Retina (tissue), 1 donor: ENCODE results near the gene CATSPERB.
"Not testable (repeated sequence)": the region's sequence is repeated elsewhere in the genome, so short reads cannot be mapped to it uniquely, and the experiment has no call there.

ENCODE experiments used
- DNase-seq: peaks from one replicate; pipeline ENCODE4 v3.0.0-alpha.2; 2016

CATSPERB gene

DNA sequence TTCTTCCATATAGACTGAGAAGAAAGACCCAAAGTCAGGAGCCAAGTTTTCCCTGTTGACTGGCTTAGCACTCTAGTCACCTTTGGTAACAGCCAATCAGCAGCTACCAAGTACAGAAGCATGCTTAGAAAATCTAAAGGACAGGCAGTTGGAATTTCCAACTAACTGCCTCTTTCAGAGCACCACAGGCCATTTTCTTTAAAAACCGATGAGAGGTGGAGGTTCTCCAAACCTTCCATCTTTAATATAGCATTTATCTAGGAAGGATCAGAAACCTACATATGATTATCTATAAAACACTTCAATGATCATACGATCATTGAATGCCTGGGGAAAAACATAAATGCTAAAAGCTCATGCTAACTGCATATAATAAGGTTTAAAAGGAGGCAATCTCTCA lies at the start of gene CATSPERB:
Gene CATSPERB (minus strand): TSS at position 101 of the 400 bp plus-strand sequence. CDS start 2,607 bp downstream, outside the sequence.
- DNase-seq: no peak

DNA sequence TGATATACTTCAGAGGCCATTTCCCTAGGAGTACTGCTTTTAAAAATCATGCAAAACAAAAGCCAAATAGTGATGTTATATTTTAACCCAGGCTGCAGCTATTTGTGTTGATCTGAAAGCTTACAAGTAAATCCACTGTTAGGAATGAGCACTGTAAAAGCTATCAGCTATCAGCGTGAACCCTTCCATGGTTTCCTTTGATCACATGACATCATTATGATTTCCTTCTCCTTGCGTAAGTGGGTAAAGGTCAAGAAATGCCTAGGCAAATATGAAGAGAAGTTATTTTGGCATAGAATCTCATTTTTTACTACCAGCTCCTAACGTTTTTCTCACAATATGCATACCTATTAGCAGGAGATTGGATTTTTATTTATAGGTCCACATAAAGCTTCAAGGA lies 48.6 kb upstream of the CATSPERB start:
- DNase-seq: no peak

DNA sequence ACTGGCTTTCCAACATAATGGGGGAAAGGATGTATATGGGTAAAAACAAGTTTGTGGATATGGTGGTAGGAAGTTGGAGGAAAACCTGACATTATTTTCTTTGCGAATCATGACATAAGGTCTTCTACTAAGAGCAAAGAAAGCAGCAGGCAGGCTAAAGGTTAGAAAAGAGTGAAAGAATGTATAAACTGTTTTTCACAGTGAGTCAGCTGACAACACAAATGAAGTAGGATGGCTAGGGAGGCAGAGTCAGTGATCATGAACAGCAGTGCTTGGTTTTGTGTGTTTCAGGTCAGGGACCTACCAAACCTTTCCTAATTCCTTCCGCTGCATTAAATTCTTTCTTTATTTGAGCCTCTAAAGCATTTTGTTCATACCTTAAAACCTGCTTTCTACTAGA lies 46.3 kb upstream of the CATSPERB start:
- DNase-seq: no peak

GRCh38 chr14:91774140-91775096 lies 42.5 kb upstream of the CATSPERB start:
- no peak for DNase-seq

DNA sequence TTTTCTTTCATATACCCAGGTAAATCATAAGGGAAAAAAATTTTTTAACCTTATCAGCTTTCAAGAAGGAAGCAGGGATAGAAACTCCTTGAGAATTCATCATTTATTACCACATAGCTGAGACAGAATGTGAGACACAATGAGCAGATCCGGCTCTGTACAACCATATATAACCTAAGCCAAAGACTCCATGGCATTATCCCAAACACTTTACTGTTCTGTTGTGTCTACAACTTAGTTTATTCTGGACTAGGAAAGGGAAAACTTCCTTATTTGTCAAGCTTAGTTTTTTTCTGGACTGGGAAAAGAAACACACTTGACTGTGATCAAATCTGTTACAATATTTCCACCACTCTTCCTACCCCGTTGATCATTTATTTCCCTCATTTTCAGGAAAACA lies 38.3 kb upstream of the CATSPERB start:
- no peak for DNase-seq

DNA sequence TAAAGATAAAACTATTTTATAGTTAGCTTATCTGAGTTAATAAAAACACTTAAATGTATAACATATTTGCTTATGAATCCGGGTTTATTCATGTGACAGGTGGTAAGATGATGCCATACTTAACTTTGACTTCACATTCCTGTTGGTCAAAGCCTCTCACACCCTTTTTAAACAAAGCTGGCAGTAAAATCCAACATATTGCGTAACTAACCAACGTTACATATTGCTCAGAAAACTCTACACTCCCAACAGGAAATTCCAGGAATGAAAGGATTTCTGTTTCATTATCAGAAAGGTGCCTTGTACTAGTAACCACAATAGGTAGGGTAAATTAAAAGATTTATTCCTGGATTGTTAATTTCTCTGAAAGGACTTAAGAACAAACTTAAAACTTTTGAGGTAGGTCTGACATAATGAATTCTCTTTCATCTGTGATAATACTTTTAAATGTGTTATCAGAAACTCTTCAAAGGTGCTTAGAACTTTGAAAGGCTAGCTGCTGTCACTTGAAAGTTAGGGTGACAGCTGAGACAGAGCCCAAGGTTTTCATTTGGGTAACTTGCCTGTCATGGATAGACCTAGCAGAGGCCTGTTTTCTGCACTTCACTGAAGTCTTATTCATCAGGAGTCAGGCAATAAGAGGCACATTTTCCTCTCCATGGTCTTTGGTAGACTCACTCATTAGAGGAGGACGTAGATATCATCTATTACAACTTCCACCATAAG lies 23.8 kb upstream of the CATSPERB start:
- no peak for DNase-seq

GRCh38 chr14:91754819-91755218 lies 22.9 kb upstream of the CATSPERB start:
- DNase-seq: no peak

GRCh38 chr14:91754185-91754584 lies 22.3 kb upstream of the CATSPERB start:
- no peak for DNase-seq

- DNase-seq: peak; percentile 9
Measured at GRCh38 chr14:91753501-91754128, 21.7 kb upstream of the CATSPERB start.

GRCh38 chr14:91752961-91753360 lies 21.1 kb upstream of the CATSPERB start:
- DNase-seq: peak; percentile 35

DNA sequence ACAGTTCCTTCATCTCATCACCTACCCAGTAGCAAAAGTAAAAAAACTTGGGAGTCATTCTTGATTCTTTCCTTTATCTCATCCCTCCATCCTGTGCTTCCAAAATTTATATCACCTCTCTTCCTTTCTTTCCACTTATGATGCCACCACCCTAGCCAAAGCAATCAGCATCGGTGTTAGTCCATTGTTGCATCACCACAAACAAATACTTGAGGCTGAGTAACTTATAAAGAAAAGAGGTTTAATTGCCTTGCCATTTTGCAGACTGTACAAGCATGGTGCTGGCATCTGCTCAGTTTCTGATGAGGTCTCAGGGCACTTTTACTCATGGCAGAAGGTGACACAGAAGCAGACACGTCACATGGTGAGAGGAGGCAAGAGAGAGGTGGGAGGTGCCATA lies 19.8 kb upstream of the CATSPERB start:
- no peak for DNase-seq

DNA sequence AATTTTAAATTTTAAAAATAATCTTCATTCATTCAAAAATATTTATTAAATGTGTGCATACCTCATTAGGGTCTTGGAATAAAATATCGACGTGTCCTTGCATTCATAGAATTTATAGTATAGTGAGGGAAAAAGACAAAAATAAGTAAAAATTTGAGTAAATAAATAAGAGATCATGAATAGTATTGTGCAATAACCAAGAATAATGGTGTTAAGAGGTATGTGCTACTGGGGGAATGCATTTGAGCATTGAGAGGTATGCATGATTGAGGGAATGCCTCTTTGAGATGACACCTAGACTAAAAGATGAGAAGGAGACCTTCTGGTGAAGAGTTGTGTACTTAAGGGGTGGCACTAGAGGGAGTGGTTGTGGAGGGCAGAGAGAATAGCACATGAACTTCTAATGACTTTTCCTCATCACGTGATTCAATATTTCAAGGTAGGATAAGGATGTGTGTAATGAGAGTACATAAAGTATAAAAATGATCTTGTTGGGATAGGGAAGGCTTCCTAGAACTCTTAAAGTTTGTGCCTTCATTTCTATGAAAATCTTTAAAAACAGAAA lies 18.8 kb upstream of the CATSPERB start:
- DNase-seq: no peak

DNA sequence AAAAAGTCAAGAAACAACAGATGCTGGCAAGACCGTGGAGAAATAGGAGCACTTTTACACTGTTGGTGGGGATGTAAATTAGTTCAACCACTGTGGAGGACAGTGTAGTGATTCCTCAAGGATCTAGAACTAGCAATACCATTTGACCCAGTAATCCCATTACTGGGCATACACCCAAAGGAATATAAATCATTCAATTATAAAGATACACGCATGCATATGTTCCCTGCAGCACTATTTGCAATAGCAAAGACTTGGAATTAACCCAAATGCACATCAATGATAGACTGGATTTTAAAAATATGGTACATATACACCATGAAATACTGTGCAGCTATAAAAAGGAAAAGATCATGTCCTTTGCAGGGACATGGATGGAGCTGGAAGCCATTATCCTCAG lies 18.0 kb upstream of the CATSPERB start:
- no peak for DNase-seq

DNA sequence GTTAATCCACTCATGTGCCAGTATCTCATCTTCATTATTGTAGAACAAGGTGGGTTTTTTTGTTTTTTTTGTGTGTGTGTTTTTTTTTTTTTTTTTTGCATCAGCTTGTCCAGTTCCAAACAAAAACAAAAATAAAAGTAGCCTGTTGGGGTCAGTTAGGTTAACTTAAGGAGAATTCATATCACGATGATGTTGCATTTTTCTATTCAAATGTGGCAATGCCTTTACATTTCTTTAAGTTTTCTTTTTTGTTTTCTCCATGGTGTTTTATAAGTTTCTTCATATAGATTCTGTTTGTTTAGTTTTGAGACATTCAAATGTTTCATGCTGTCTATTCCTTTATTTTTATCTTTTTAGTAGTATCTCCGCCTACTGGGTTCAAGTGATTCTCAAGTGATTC lies 16.2 kb upstream of the CATSPERB start:
- no peak for DNase-seq

- no peak for DNase-seq
Measured at GRCh38 chr14:91745344-91745743, 13.5 kb upstream of the CATSPERB start.

GRCh38 chr14:91744068-91744480 lies 12.2 kb upstream of the CATSPERB start:
- DNase-seq: no peak

- no peak for DNase-seq
Measured at GRCh38 chr14:91743305-91743653, 11.4 kb upstream of the CATSPERB start.

- no peak for DNase-seq
Measured at GRCh38 chr14:91742621-91743304, 10.9 kb upstream of the CATSPERB start.

- DNase-seq: not testable (repeated sequence)
Measured at GRCh38 chr14:91739867-91740266, 8.0 kb upstream of the CATSPERB start.

- no peak for DNase-seq
Measured at GRCh38 chr14:91737619-91738018, 5.7 kb upstream of the CATSPERB start.

DNA sequence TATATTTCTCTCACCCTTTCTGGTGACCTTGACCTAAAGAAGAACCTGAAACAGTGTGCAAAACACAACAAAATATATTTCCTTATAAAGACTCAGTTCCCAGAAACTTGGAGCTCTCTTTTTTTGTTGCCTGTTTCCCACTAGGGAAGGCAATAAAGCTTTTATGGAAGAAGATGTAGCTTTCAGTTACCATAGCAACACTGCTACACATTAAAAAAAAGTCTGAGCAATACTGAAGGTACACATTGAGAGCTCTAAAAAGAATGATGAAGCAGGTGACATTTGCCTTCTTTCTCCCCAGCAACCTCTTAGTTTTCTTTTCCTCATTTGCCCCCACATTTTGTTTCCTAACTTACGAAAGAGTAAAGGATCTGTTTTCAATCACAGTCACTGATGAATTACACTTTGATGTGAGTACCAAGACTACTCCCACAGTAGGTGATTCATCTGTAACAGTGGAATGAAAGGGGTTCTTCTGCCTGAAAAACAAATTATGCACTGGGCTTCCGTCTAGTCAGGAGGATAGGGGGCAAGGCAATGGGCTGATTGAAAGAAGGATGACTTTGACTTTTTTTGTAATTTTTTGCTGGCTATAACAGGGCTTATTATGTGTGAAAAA lies 1.1 kb upstream of the CATSPERB start:
- DNase-seq: peak; percentile 9

DNA sequence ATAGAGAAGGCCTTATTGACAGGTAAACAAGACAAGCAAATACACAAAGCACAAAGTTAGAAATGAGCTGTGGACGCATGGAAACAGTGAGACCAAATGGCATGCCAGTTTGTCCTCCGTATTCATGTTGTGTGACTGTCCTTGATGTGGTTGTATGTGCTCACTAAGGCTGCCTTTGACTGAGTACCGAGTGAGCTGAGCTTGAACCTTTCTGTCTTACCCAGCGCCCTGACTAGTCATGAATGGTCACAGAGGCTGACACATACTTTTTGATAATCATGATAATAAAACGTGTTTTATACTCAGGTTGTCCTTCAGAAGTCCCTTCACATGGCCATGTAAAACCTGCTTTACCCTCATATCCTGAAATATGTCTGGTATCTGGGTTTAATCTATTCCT lies 553 bp upstream of the CATSPERB start:
- DNase-seq: no peak
